ENCODE results near the gene CHGA.

Gene CHGA

DNA sequence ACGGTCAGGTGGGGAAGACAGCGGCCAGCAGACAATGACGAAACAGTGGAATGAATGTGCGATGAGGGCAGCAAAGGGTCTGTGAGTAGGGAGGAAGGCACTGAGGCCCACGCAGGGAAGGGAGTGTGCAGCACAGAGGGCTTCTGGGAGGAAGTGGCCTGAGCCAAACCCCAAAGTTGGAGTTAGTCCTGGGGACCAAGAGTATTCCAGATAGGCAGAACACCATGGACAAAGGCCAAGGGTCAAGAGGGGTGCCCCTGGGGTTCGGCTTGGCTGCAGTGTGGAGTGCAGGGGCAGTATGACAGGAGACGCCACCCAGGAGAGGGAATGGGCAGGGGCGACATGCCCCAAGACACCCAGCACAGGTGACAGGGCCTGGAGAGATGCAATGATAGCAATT, 58.8 kb downstream of the CHGA start:
- DNase-seq (ENCODE audit: low spot score), result no peak
- TF ChIP-seq, protein P1, sequence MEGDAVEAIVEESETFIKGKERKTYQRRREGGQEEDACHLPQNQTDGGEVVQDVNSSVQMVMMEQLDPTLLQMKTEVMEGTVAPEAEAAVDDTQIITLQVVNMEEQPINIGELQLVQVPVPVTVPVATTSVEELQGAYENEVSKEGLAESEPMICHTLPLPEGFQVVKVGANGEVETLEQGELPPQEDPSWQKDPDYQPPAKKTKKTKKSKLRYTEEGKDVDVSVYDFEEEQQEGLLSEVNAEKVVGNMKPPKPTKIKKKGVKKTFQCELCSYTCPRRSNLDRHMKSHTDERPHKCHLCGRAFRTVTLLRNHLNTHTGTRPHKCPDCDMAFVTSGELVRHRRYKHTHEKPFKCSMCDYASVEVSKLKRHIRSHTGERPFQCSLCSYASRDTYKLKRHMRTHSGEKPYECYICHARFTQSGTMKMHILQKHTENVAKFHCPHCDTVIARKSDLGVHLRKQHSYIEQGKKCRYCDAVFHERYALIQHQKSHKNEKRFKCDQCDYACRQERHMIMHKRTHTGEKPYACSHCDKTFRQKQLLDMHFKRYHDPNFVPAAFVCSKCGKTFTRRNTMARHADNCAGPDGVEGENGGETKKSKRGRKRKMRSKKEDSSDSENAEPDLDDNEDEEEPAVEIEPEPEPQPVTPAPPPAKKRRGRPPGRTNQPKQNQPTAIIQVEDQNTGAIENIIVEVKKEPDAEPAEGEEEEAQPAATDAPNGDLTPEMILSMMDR (conservative IDR thresholded peaks at IDR 0.05; ENCODE audit: low read depth), result no peak
- ChIA-PET POLR2A (ENCODE audit: low non-redundant PET) (no interaction called here), CTCF (no interaction called here)
- H3K27ac ChIP-seq, result no peak overlapping the region

DNA sequence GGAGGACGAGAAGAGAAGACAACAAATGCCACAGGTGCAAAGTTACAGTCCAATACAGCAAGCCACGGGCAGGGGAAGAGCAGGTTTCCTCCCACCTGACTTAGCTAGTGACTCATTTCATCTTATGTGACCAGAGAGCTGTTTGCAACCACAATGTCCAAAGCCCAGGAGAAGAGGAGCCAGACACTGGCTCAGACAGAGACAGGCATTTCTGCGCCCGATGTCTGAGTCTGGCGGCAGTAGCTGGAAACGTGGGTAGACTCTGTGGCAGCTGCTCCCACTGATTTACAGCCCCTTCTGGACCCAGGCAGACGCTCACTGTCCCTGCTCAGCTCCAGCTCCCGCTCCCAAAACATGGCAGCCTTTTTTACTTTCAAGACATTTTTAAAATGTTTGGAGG, 60.0 kb downstream of the CHGA start:
- ChIA-PET CTCF (interaction anchor here (0.7 to 1.1 kb wide), 2 partner anchors 32 to 51 kb away, joined by 3 to 4 read pairs; no protein-coding TSS in a partner anchor), POLR2A (ENCODE audit: low non-redundant PET) (interaction anchor here (0.6 kb wide), 1 partner anchor 216 kb away, joined by 5 read pairs; no protein-coding TSS in a partner anchor)
- H3K27ac ChIP-seq, result no peak overlapping the region
- TF ChIP-seq, protein P1 (conservative IDR thresholded peaks at IDR 0.05; ENCODE audit: low read depth), result no peak
- no peak for DNase-seq (ENCODE audit: low spot score)

DNA sequence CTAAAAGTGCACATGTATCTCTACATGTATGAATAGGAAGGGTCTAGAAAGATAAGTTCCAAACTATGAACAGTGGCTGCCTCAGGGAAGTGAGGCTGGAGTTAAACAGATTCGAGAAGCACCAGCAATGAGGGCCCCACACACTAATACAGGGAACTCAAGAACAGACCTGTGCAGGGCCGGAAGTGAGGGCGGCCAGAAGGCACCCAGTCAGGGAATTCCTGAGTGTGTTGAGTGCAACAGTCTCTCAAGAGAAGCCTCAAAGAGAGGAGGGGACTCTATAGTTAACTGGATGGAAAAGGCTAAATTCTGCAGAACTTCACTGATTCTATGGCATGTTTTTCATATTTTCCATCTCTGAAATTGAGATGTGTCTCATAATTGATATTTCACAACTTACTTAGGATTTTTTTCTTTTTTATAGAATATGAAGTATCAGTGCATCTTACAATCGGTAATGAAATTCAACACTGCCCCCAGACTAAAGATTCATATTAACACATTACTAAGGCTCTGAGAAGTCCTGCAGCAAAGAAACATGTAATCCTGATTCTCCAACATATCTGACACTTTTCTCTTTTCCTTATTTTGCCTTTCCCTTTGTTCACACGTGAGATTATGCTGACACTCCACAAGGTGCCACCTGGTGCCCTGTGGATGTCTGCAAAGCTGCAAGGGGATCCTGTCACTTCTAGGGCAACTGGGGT, 61.3 kb downstream of the CHGA start:
- no peak overlapping the region for H3K27ac ChIP-seq
- TF ChIP-seq, protein P1 (conservative IDR thresholded peaks at IDR 0.05; ENCODE audit: low read depth), result no peak
- CTCF ChIA-PET, result no interaction called here
- POLR2A ChIA-PET (ENCODE audit: low non-redundant PET), result no interaction called here
- DNase-seq (ENCODE audit: low spot score), result no peak

Measured in RWPE1 (cell line).